CD4-positive, alpha-beta memory T cell (primary cell): ENCODE results near the gene LIPK. TPM values are rescaled to one million over a fixed set of nuclear protein-coding genes. Genes with fewer than 3 reads are reported as not detected.

ENCODE experiments used
- CTCF ChIA-PET: fragments of 350-600 bp; sonication (Branson Sonifier 250); formaldehyde crosslinking; loops from one replicate; lab custom pipeline; 2021; ENCODE audit warnings: inconsistent platforms; ENCODE audit not compliant: partially characterized antibody; lab: Charles Lee
- POLR2A ChIA-PET: fragments of 350-600 bp; sonication (Branson Sonifier 250); formaldehyde crosslinking; loops from one replicate; lab custom pipeline; 2021; ENCODE audit not compliant: partially characterized antibody; lab: Charles Lee
- DNase-seq, 5 donors: peaks; one replicate each; pipeline versions ENCODE4 v3.0.0 to v3.0.0-alpha.2; 2020 to 2022; ENCODE audit warnings: mixed read lengths in 1 of 5
- H3K27ac ChIP-seq: one replicate; pipeline ENCODE4 v1.7.0; 2013; ENCODE audit warnings: low read depth, low read length
- H3K27me3 ChIP-seq: 2 replicates; pipeline ENCODE4 v1.7.0; 2013; ENCODE audit warnings: mild to moderate bottlenecking, low read length, moderate library complexity; ENCODE audit not compliant: insufficient read depth
- H3K36me3 ChIP-seq: 2 replicates; pipeline ENCODE4 v1.7.0; 2013; ENCODE audit warnings: mild to moderate bottlenecking, low read length, moderate library complexity; ENCODE audit not compliant: insufficient read depth
- H3K4me1 ChIP-seq: 2 replicates; pipeline ENCODE4 v1.7.0; 2013; ENCODE audit warnings: mild to moderate bottlenecking, low read length, moderate library complexity; ENCODE audit not compliant: insufficient read depth
- H3K4me3 ChIP-seq, 2 donors: one replicate each; pipeline ENCODE4 v1.7.0; 2013; ENCODE audit warnings: low read length in 2 of 2, mild to moderate bottlenecking in 1 of 2
- H3K9me3 ChIP-seq, 2 donors: one replicate each; pipeline ENCODE4 v1.7.0; 2013; ENCODE audit warnings: low read length in 2 of 2, control low read depth in 1 of 2; ENCODE audit not compliant: control insufficient read depth in 1 of 2
- H3K27ac Mint-ChIP-seq, 7 donors: one replicate each; pipeline ENCODE4 v1.8.0; 2020 to 2021; ENCODE audit warnings: mixed read lengths in 7 of 7, mild to moderate bottlenecking in 6 of 7, inconsistent platforms in 3 of 7, moderate library complexity in 3 of 7
- H3K27me3 Mint-ChIP-seq, 2 donors: one replicate each; pipeline ENCODE4 v1.8.0; 2020 to 2021; ENCODE audit warnings: mixed read lengths in 2 of 2
- H3K36me3 Mint-ChIP-seq, 2 donors: one replicate each; pipeline ENCODE4 v1.8.0; 2020 to 2021; ENCODE audit warnings: mixed read lengths in 2 of 2, inconsistent platforms in 1 of 2, mild to moderate bottlenecking in 1 of 2
- H3K4me1 Mint-ChIP-seq, 4 donors: one replicate each; pipeline ENCODE4 v1.8.0; 2020 to 2021; ENCODE audit warnings: mixed read lengths in 4 of 4, mild to moderate bottlenecking in 1 of 4
- H3K4me3 Mint-ChIP-seq, 8 donors: one replicate each; pipeline ENCODE4 v1.8.0; 2020 to 2021; ENCODE audit warnings: mixed read lengths in 8 of 8, mild to moderate bottlenecking in 7 of 8, moderate library complexity in 6 of 8, inconsistent platforms in 3 of 8
- H3K9me3 Mint-ChIP-seq, 8 donors: one replicate each; pipeline ENCODE4 v1.8.0; 2020 to 2021; ENCODE audit warnings: mixed read lengths in 8 of 8, mild to moderate bottlenecking in 5 of 8, inconsistent platforms in 3 of 8, moderate library complexity in 1 of 8
- intact Hi-C: fragments of 100-400 bp; cut with micrococcal nuclease; formaldehyde crosslinking; loops from one replicate; pipeline ENCODE4 v1.15.1; 2023
- polyA plus RNA-seq, 2 donors: library from polyadenylated mRNA; unstranded; fragments of 300-500 nt; fragmentation: Illumina TruSeq; gene quantifications; one replicate each; pipeline ENCODE4 v1.2.3, GENCODE V29; 2021
- total RNA-seq, 2 experiments: library from RNA; stranded (reverse); gene quantifications; one replicate each; pipeline ENCODE4 v1.2.3, GENCODE V29; 2021

The LIPK gene
- total and polyA plus RNA-seq, 4 experiments from 2014 or later = not detected

DNA sequence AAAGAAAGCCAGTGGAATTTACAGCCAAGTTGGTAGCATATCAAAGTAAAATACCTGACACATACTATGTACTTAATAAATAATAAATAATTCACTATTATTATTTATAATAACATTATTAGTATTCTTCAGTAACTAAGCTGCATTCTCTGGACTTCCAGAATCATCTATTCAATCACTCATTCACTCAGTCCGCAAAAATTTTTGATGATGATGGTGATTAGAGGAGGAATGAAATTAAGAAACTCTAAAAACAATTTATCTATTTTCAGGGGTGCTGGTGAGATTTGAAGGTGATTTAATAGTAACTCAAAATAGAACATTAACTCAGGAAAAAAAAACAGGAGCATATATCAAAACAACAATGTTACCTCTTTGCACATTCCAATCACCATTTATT is 50.6 kb downstream of the LIPK start:
- Histone ChIP-seq H3K4me1 (no peaks in the 10 kb centered on the region), H3K36me3 (no peaks in the 10 kb centered on the region), H3K27me3 (no peaks in the 10 kb centered on the region), H3K27ac (no peak overlapping the region), H3K9me3 (no peaks in the 10 kb centered on the region), H3K4me3 (no peak overlapping the region)
- Mint-ChIP-seq H3K27ac (no peak overlapping the region), H3K4me3 (no peak overlapping the region), H3K36me3 (no peaks in the 10 kb centered on the region), H3K4me1 (peaks cover 5 to 10% (median 8%) of the 10 kb centered on the region in 4 donors), H3K27me3 (no peaks in the 10 kb centered on the region), H3K9me3 (no peaks in the 10 kb centered on the region)
- POLR2A ChIA-PET = interaction anchor here (0.6 kb wide), 1 partner anchor 1100 kb away, joined by 3 read pairs; no protein-coding TSS in a partner anchor
- intact Hi-C loops = no loop called here
- CTCF ChIA-PET = no interaction called here
- no peak for DNase-seq

DNA sequence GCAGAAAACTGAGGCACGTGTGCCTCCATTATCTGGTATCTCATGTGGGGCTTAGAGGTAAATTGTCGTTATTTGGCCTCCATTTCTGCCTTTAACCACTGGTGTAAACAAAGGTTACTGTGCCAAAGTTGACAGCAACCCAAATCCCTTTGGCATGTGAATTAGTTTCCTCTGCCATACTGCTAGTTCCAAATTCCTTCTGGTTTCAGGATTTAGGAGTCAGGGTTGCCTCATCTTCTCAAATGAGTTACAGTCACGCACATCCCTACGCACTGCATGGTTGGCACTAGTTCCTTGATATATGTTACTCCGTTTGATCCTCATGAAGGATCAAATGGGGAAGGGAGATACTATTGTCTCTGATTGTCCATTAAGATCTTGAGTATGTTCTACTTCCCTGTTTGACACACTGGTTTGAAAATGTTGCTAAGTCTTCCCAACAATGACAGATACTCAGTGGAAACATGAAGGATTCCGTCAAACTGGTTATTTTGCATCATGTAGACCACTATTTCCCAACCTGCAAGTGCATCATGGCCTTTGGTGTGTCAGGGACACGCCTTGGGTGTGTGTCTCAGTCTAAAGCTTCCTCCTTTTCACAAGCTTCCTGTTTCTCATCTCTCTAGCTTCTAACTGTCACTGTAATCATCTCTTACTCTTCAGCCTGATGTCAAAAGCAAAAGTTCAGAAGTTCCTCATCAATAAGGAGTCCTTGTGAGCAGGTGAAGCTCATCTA is 53.5 kb downstream of the LIPK start, which contains the start of gene LIPN:
LIPN (plus strand) TSS at position 655 of the 736 bp plus-strand sequence. CDS start 1,386 bp downstream, outside the sequence.
- H3K27ac ChIP-seq = no peak within 1 kb of the TSS
- no peak within 1 kb of the TSS for H3K4me3 ChIP-seq
- ChIA-PET POLR2A (no interaction called here), CTCF (interaction anchor here (1.5 kb wide), 1 partner anchor 76 kb away, joined by 6 read pairs; no protein-coding TSS in a partner anchor)
- no peak for DNase-seq
- no peak within 1 kb of the TSS for H3K4me3 Mint-ChIP-seq
- no peak within 1 kb of the TSS for H3K27ac Mint-ChIP-seq
- peaks cover 5 to 10% (median 8%) of the 10 kb centered on the region in 4 donors for H3K4me1 Mint-ChIP-seq
- H3K9me3 ChIP-seq = no peaks in the 10 kb centered on the region
- H3K36me3 ChIP-seq = no peaks in the 10 kb centered on the region
- H3K9me3 Mint-ChIP-seq = no peaks in the 10 kb centered on the region
- peaks cover 0 to 2% of the 10 kb centered on the region in 2 donors for H3K27me3 Mint-ChIP-seq
- no peaks in the 10 kb centered on the region for H3K36me3 Mint-ChIP-seq
- no peaks in the 10 kb centered on the region for H3K27me3 ChIP-seq
- H3K4me1 ChIP-seq = no peaks in the 10 kb centered on the region
- intact Hi-C loops = no loop called here

DNA sequence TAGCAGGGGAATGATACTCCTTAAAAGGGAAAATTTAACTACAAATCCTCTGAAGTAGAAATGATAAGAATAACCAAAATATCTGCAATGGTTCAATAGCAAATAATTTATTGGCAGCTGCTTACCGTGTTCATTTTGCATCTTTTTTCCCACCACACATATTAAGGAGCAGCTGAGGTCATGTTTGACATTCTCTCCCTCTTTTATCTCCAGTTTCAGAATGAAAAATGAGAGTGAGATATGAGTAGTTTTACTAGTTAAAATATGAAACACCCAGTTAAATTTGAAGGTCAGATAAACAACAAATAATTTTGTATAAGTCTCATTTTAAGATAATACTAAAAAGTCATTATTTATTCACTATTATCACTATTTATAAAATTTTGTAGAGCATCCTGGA is 56.9 kb downstream of the LIPK start:
- H3K27me3 ChIP-seq = no peaks in the 10 kb centered on the region
- no peaks in the 10 kb centered on the region for H3K4me1 ChIP-seq
- H3K9me3 ChIP-seq = no peaks in the 10 kb centered on the region
- Mint-ChIP-seq H3K4me1 (peaks cover 0 to 5% (median 4%) of the 10 kb centered on the region in 4 donors), H3K4me3 (no peak overlapping the region), H3K9me3 (no peaks in the 10 kb centered on the region), H3K27ac (no peak overlapping the region), H3K27me3 (peaks cover 0 to 2% of the 10 kb centered on the region in 2 donors), H3K36me3 (no peaks in the 10 kb centered on the region)
- H3K27ac ChIP-seq = no peak overlapping the region
- ChIA-PET POLR2A (no interaction called here), CTCF (interaction anchor here (1.6 kb wide), 1 partner anchor 172 kb away, joined by 4 read pairs; no protein-coding TSS in a partner anchor)
- no peak overlapping the region for H3K4me3 ChIP-seq
- intact Hi-C loops = no loop called here
- no peak for DNase-seq
- no peaks in the 10 kb centered on the region for H3K36me3 ChIP-seq

DNA sequence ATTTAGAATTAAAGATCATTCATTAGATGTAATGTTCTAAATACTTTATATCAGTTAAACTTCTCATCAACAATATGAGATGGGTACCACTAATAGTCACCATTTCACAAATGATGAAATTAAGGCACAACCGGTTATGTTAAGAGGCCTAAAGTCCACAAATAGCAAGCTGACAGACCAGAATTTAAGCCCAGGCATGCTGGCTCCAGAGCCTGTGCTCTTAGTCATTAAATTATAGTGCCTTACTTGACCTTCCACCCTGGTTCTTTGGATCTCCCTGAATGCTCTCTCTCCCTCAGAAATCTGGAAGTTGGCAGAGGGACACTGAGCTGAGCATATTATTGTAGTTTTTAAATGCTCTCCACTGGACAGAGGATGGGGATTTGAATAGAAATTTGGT is 57.4 kb downstream of the LIPK start:
- Histone ChIP-seq H3K4me1 (no peaks in the 10 kb centered on the region), H3K4me3 (no peak overlapping the region), H3K27ac (no peak overlapping the region), H3K9me3 (no peaks in the 10 kb centered on the region), H3K36me3 (no peaks in the 10 kb centered on the region), H3K27me3 (no peaks in the 10 kb centered on the region)
- POLR2A ChIA-PET = no interaction called here
- CTCF ChIA-PET = interaction anchor here (1.6 kb wide), 1 partner anchor 171 kb away, joined by 4 read pairs; no protein-coding TSS in a partner anchor
- no peak for DNase-seq
- Mint-ChIP-seq H3K4me1 (peaks cover 0 to 5% (median 4%) of the 10 kb centered on the region in 4 donors), H3K27me3 (peaks cover 0 to 2% of the 10 kb centered on the region in 2 donors), H3K4me3 (no peak overlapping the region), H3K27ac (no peak overlapping the region), H3K9me3 (no peaks in the 10 kb centered on the region), H3K36me3 (no peaks in the 10 kb centered on the region)
- intact Hi-C loops = no loop called here

DNA sequence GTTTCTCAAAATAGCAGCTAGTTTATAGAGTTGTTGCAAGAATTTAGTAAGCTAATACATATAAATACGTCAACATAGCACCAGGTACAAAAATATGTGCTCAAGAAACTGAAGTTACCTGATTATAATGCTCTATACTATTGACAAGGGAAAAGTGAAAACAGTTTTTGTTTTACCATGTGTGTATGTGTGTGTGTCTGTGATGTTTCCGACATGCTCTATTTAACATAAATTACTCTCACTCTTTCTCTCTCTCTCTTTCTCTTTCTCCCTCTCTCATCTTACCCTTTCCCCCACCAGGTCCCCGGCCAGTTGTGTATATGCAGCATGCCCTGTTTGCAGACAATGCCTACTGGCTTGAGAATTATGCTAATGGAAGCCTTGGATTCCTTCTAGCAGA is 58.1 kb downstream of the LIPK start:
- Mint-ChIP-seq H3K36me3 (no peaks in the 10 kb centered on the region), H3K27ac (no peak overlapping the region), H3K27me3 (peaks cover 0 to 2% of the 10 kb centered on the region in 2 donors), H3K4me1 (peaks cover 0 to 5% (median 4%) of the 10 kb centered on the region in 4 donors), H3K4me3 (no peak overlapping the region), H3K9me3 (no peaks in the 10 kb centered on the region)
- H3K27ac ChIP-seq = no peak overlapping the region
- no peaks in the 10 kb centered on the region for H3K27me3 ChIP-seq
- H3K9me3 ChIP-seq = no peaks in the 10 kb centered on the region
- H3K4me3 ChIP-seq = no peak overlapping the region
- no peak for DNase-seq
- H3K36me3 ChIP-seq = no peaks in the 10 kb centered on the region
- no peaks in the 10 kb centered on the region for H3K4me1 ChIP-seq
- ChIA-PET POLR2A (no interaction called here), CTCF (interaction anchor here (1.6 kb wide), 1 partner anchor 170 kb away, joined by 4 read pairs; no protein-coding TSS in a partner anchor)
- intact Hi-C loops = no loop called here

DNA sequence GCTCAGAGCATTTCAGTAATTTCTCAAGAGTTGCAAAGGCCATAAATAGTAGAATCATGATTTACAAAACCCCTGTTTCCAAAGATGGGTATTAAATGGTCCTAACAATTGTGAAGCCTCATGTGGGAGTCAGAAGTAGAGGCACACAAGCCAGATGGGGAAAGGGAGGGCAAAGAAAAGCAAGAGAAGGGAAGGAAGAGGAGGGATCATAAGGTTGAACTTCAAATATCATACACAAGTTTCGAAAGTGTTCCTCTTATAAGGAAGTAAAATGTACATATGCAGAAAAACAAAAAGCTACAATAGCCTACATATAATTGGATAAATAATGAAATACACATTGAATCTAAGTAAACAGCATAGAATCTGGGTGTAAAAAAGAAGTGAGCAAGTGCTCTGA is 59.8 kb downstream of the LIPK start:
- no peaks in the 10 kb centered on the region for H3K36me3 Mint-ChIP-seq
- Histone ChIP-seq H3K4me1 (no peaks in the 10 kb centered on the region), H3K27ac (no peak overlapping the region), H3K4me3 (no peak overlapping the region), H3K27me3 (no peaks in the 10 kb centered on the region), H3K36me3 (no peaks in the 10 kb centered on the region), H3K9me3 (no peaks in the 10 kb centered on the region)
- intact Hi-C loops = no loop called here
- CTCF ChIA-PET = no interaction called here
- peaks cover 0 to 2% of the 10 kb centered on the region in 2 donors for H3K27me3 Mint-ChIP-seq
- no peak overlapping the region for H3K27ac Mint-ChIP-seq
- H3K9me3 Mint-ChIP-seq = no peaks in the 10 kb centered on the region
- POLR2A ChIA-PET = no interaction called here
- no peak for DNase-seq
- no peak overlapping the region for H3K4me3 Mint-ChIP-seq
- H3K4me1 Mint-ChIP-seq = no peaks in the 10 kb centered on the region

DNA sequence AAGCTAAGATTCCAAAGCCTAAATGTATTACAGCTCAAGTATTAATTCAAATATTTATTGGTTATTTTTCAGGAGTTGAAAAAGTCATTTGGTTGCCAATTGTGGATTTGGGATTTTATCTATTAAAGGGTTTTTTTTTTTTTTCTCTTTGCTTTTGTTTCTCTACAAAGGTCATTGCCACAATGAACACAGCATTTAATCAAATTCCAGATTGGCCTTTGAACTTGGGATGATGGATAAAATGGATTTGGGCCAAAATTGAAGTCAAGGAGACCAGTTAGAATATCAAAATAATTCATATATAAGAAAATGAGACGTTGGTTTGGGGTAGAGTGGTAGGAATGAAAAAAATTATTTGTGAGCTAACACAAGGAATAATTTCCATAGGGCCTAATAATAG is 63.3 kb downstream of the LIPK start:
- peaks cover 0 to 8% (median 1%) of the 10 kb centered on the region in 8 donors for H3K9me3 Mint-ChIP-seq
- POLR2A ChIA-PET = no interaction called here

More for the DNA sequence above, 63.3 kb downstream of the LIPK start:
- Mint-ChIP-seq H3K27me3 (peaks cover 2 to 4% of the 10 kb centered on the region in 2 donors), H3K4me1 (no peaks in the 10 kb centered on the region), H3K4me3 (no peak overlapping the region), H3K36me3 (no peaks in the 10 kb centered on the region), H3K27ac (no peak overlapping the region)
- CTCF ChIA-PET = no interaction called here
- Histone ChIP-seq H3K4me3 (no peak overlapping the region), H3K27ac (no peak overlapping the region), H3K36me3 (no peaks in the 10 kb centered on the region), H3K9me3 (no peaks in the 10 kb centered on the region), H3K4me1 (no peaks in the 10 kb centered on the region), H3K27me3 (no peaks in the 10 kb centered on the region)
- no peak for DNase-seq
- intact Hi-C loops = no loop called here
